ENCODE results near the gene LBH. TPM values are rescaled to one million over a fixed set of nuclear protein-coding genes. Genes with fewer than 3 reads are reported as not detected.
"Not testable (repeated sequence)": the region's sequence is repeated elsewhere in the genome, so short reads cannot be mapped to it uniquely, and the experiment has no call there.

The LBH gene
- total RNA-seq, 1 donor from 2014 or later, result 133 TPM

- ATAC-seq, result peak; percentile 29
- intact Hi-C loops (cut with DNase I), result no loop called here
- DNase-seq (ENCODE audit: missing footprints), result no peak
Observed at GRCh38 chr2:30266051-30266621, 34.8 kb downstream of the LBH start.

- ATAC-seq (no peak), DNase-seq (ENCODE audit: missing footprints) (no peak)
- intact Hi-C loops (cut with DNase I), result no loop called here
Observed at GRCh38 chr2:30266705-30267104, 35.4 kb downstream of the LBH start.

- intact Hi-C loops (cut with DNase I), result no loop called here
- no peak for ATAC-seq
- DNase-seq (ENCODE audit: missing footprints), result no peak
Observed at GRCh38 chr2:30267161-30267975, 36.0 kb downstream of the LBH start.

GRCh38 chr2:30268296-30268871, 37.0 kb downstream of the LBH start:
- intact Hi-C loops (cut with DNase I), result no loop called here
- ATAC-seq (peak; percentile 69), DNase-seq (ENCODE audit: missing footprints) (no peak)

GRCh38 chr2:30269114-30269770, 37.9 kb downstream of the LBH start:
- not testable (repeated sequence) for ATAC-seq

GRCh38 chr2:30269771-30270145, 38.4 kb downstream of the LBH start:
- intact Hi-C loops (cut with DNase I), result no loop called here
- ATAC-seq (no peak), DNase-seq (ENCODE audit: missing footprints) (no peak)

More at GRCh38 chr2:30269114-30269770, 37.9 kb downstream of the LBH start:
- intact Hi-C loops (cut with DNase I); DNase-seq (ENCODE audit: missing footprints): not testable (repeated sequence)

- ATAC-seq (no peak), DNase-seq (ENCODE audit: missing footprints) (no peak)
Observed at GRCh38 chr2:30270166-30270565, 38.8 kb downstream of the LBH start.

DNA sequence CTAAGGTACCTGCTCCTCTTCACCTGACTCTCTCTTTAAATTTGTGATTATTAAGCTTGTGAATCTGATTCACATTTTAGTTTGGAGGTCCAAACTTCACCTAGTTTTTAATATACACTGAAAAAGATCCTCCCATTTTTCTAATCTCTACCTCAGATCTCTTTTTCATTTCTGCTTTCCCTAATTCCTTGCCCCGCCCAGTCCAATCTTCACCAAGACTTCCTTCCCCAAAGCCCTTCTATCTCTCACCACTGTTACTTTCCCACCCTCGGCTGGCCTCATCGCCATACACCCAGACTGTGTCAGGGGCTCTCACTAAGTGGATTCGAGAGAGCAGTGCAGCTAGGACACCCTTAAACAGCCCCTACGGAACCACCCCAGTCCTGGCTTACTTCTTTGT, 40.0 kb downstream of the LBH start:
- ATAC-seq (no peak), DNase-seq (ENCODE audit: missing footprints) (no peak)
- intact Hi-C loops (cut with DNase I), result no loop called here

More at GRCh38 chr2:30270166-30270565, 38.8 kb downstream of the LBH start:
- intact Hi-C loops (cut with DNase I), result no loop called here

DNA sequence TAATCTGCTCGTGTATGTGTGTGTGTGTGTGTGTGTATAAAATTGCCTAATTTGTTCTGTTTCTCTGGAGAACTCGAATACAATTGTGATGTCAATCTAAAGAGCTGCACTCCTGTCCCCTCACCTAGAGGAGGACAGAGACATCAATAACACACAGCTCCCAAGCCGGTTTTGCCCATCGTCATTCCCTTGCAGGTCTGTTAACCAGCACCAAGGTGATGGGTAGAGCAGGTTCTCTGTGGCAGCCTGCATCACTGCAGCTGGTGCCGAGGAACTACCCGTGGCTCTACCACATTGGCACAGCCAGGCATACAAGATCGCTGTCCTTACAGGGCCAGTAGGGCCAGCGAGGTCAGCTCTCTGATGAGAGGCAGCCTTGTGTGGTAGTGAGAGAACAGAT, 41.0 kb downstream of the LBH start:
- ATAC-seq (no peak), DNase-seq (ENCODE audit: missing footprints) (no peak)
- intact Hi-C loops (cut with DNase I), result no loop called here

GRCh38 chr2:30272761-30273573, 41.6 kb downstream of the LBH start:
- DNase-seq (ENCODE audit: missing footprints) (no peak), ATAC-seq (no peak)
- intact Hi-C loops (cut with DNase I), result no loop called here

DNA sequence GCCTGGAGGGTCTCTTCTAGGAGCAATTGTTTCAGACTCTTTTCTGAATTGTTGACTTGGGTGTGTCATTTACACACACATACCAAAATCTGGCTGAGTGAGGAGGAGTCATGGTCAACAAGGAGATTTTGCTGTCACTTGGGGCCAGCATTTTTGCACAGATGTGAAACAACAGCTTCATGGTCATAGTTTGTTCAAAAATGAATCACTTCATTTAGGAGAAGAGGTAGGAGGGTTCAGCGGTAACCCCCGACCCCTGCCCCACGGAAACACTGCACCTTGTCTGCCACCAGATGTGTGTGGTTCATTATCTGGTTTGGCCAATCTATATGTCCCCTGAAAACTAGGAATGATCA, 42.2 kb downstream of the LBH start:
- ATAC-seq (no peak), DNase-seq (ENCODE audit: missing footprints) (no peak)
- intact Hi-C loops (cut with DNase I), result no loop called here

GRCh38 chr2:30275256-30275655, 43.9 kb downstream of the LBH start:
- intact Hi-C loops (cut with DNase I), result no loop called here
- DNase-seq (ENCODE audit: missing footprints), result no peak
- ATAC-seq, result no peak

- DNase-seq (ENCODE audit: missing footprints), result no peak
- intact Hi-C loops (cut with DNase I), result no loop called here
- ATAC-seq, result no peak
Observed at GRCh38 chr2:30276455-30276911, 45.1 kb downstream of the LBH start.

DNA sequence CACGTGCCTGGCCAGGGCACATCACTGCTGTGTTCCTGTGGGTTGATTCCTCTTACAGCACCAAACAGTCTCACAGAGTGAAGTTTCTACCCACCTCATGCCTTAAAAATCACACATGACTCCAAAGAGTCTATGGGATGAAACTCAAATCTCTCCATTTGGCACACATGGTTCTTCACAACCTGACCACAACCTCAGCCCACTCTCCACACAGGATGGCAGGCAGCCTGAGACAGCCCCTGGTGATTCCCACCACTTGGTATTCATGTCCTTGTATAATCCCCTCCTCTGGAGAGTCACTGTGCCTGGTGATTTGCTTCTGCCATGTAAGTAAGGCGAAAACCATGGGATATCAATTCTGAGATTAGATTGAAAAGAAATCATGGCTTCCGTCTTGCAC, 46.2 kb downstream of the LBH start:
- no peak for ATAC-seq
- intact Hi-C loops (cut with DNase I), result no loop called here
- no peak for DNase-seq (ENCODE audit: missing footprints)

- no peak for ATAC-seq
Observed at GRCh38 chr2:30278419-30278818, 47.1 kb downstream of the LBH start.

DNA sequence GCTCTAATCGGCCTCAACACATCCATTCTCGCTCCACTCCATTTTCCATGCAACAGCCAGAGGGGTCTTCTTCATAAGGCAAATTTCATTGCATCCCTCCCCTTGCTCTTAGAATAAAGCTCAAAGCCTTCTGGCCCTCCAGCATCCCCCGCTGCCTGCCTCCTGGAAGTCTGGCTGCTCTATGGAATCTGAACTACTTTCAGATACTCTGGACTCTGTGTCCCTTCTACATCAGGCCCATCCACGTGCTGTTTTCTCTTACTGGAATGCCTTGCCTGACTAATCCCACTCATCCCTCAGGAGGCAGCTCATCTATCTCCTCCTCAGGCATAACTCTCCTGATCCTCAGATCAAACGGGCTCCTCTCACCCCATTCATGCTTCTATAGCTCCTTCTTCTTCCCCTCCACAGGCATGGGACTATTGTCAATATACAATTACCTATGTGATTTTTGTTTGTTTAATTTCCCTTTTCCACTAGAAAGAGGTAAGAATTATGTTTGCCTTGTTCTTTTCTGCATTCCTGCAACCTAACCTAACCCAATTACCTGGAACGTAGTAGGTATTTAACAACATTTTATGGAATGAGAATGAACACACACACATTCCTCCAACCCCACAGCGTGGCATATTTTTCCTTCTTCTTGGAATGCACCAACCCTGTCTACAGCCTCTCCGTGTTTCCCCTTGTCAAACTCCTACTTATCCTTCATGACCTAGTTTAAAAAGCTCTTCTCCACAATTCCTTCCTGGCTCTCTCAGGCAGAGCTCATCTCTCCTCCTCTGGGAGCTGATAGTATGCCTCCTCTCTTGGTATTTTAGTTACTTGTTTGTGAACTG, 49.5 kb downstream of the LBH start:
- ATAC-seq (no peak), DNase-seq (ENCODE audit: missing footprints) (no peak)
- intact Hi-C loops (cut with DNase I), result no loop called here

More at GRCh38 chr2:30278419-30278818, 47.1 kb downstream of the LBH start:
- DNase-seq (ENCODE audit: missing footprints), result no peak
- intact Hi-C loops (cut with DNase I), result no loop called here

DNA sequence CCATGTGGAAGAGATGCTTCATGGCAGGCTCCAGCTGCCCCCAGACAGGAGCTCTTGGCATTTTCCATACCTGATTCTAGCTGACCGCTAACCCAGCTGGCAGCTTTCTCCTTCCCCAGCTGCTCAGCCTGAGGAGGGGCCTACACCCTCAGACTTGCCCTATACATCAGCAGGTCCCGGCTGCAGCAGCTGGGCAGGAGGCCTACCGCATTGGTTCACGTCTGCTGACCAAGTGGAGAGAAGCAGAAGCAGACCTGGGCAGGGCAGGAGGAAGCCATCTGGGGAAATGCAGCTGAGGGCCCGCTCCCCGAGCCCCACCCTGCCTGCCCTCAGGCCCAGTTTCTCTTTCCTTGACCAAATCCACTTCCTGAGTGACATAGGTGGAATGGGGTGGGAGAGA, 50.7 kb downstream of the LBH start:
- intact Hi-C loops (cut with DNase I), result no loop called here
- ATAC-seq (no peak), DNase-seq (ENCODE audit: missing footprints) (no peak)

DNA sequence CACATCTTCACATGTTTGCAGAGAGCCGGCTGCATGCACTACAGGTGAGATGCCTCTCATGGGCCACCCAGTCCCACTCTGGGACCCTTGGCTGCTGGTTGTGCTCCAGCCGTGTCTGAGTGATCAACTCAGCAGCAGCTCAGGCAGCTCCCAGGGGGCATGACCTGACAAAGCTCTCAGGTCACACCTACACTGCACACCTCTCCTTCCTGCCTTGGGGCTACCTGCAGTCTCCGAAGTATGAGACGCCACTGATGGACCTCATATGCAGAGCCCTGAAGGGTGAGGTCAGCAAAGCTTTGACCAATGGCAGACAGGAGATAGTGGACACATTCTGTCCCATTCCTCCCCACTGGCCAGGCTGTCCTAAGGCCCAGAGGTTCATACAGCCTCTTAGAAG, 51.4 kb downstream of the LBH start:
- intact Hi-C loops (cut with DNase I), result no loop called here
- no peak for DNase-seq (ENCODE audit: missing footprints)
- no peak for ATAC-seq
